Hepatocyte (in vitro differentiated cells): Measurements from ENCODE around the gene TNXB. TPM values are rescaled to one million over a fixed set of nuclear protein-coding genes. Genes with fewer than 3 reads are reported as not detected.
"Not testable (repeated sequence)": the region's sequence is repeated elsewhere in the genome, so short reads cannot be mapped to it uniquely, and the experiment has no call there.

Source experiments
- DNase-seq: peaks from one replicate; pipeline ENCODE4 v3.0.0-alpha.2; 2016; ENCODE audit warnings: low spot score
- H2AFZ ChIP-seq: fragments of 200-600 bp; sonication (generic); 2 replicates; pipeline ENCODE4 v1.6.0; 2016; ENCODE audit warnings: antibody characterized with exemption, mild to moderate bottlenecking
- H3K27ac ChIP-seq: fragments of 200-600 bp; sonication (generic); 2 replicates; pipeline ENCODE4 v1.5.1; 2016; ENCODE audit warnings: mild to moderate bottlenecking
- H3K27me3 ChIP-seq: fragments of 200-600 bp; sonication (generic); 2 replicates; pipeline ENCODE4 v1.6.1; 2016
- H3K36me3 ChIP-seq: fragments of 200-600 bp; sonication (generic); replicated peaks from 2 replicates; pipeline ENCODE4 v1.5.1; 2016; ENCODE audit warnings: low read depth; ENCODE audit not compliant: insufficient read depth
- H3K4me1 ChIP-seq: fragments of 200-600 bp; sonication (generic); 2 replicates; pipeline ENCODE4 v1.5.1; 2016; ENCODE audit warnings: mild to moderate bottlenecking, moderate library complexity; ENCODE audit not compliant: insufficient read depth
- H3K4me2 ChIP-seq: fragments of 200-600 bp; sonication (generic); 2 replicates; pipeline ENCODE4 v1.6.0; 2016
- H3K4me3 ChIP-seq: fragments of 200-600 bp; sonication (generic); 2 replicates; pipeline ENCODE4 v1.5.1; 2016; ENCODE audit warnings: mild to moderate bottlenecking
- H3K79me2 ChIP-seq: fragments of 200-600 bp; sonication (generic); 2 replicates; pipeline ENCODE4 v1.6.0; 2017; ENCODE audit warnings: mild to moderate bottlenecking
- H3K9me2 ChIP-seq: fragments of 200-600 bp; sonication (generic); replicated peaks from 2 replicates; pipeline ENCODE4 v1.6.0; 2017; ENCODE audit warnings: mild to moderate bottlenecking; ENCODE audit not compliant: insufficient read depth
- H3K9me3 ChIP-seq: fragments of 200-600 bp; sonication (generic); 2 replicates; pipeline ENCODE4 v1.5.1; 2016; ENCODE audit warnings: low read depth, mild to moderate bottlenecking
- H4K20me1 ChIP-seq: fragments of 200-600 bp; sonication (generic); 2 replicates; pipeline ENCODE4 v1.6.0; 2016; ENCODE audit warnings: mild to moderate bottlenecking; ENCODE audit not compliant: insufficient read depth, poor library complexity, severe bottlenecking
- WGBS: methylation state at CpG from one replicate; pipeline ENCODE4 v1.1.6; 2016; ENCODE audit warnings: low lambda C conversion rate; ENCODE audit errors: missing lambda C conversion rate; 5-methylcytosine and 5-hydroxymethylcytosine counted together
- polyA plus RNA-seq: library from polyadenylated mRNA; unstranded; fragments of >200 nt; fragmentation: Nextera tagmentation; extraction: Ambion mirVana; gene quantifications from 2 replicates; pipeline ENCODE4 v1.2.1, GENCODE V29; 2016
- total RNA-seq: library from RNA; depleted of rRNA; stranded (reverse); fragments of >200 nt; gene quantifications from 2 replicates; pipeline ENCODE4 v1.2.3, GENCODE V29; 2014

Gene TNXB
- total and polyA plus RNA-seq, 2 experiments from 2014 or later, result 9.2 to 11.6 TPM

DNA sequence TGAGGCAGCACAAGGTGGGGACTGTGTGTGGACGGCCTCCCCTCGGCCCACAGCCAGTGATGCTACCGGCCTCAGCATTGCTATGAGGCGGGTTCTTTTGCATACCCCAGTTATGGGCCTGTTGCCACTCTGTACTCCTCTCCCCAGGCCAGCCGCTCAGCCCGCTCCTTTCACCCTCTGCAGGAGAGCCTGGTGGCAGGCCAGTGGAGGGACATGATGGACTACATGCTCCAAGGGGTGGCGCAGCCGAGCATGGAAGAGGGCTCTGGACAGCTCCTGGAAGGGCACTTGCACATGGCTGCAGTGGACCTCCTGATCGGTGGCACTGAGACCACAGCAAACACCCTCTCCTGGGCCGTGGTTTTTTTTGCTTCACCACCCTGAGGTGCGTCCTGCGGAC is 102.1 kb downstream of the TNXB start:
- H3K4me2 ChIP-seq, H3K4me3 ChIP-seq, H3K9me3 ChIP-seq, H2AFZ ChIP-seq, H3K79me2 ChIP-seq, H3K27ac ChIP-seq, H3K36me3 ChIP-seq, H3K4me1 ChIP-seq, DNase-seq, H3K9me2 ChIP-seq, H4K20me1 ChIP-seq, H3K27me3 ChIP-seq: not testable (repeated sequence)
- 89% methylated on average over 12 of the region's 12 CpGs for WGBS

GRCh38 chr6:32005991-32006529 is 103.1 kb downstream of the TNXB start:
- not testable (repeated sequence) for DNase-seq, H4K20me1 ChIP-seq, H3K36me3 ChIP-seq, H3K4me3 ChIP-seq, H3K4me2 ChIP-seq, H3K27me3 ChIP-seq, H2AFZ ChIP-seq, H3K9me2 ChIP-seq, H3K79me2 ChIP-seq, H3K27ac ChIP-seq, H3K9me3 ChIP-seq, H3K4me1 ChIP-seq
- 85% methylated on average over 8 of the region's 8 CpGs for WGBS

DNA sequence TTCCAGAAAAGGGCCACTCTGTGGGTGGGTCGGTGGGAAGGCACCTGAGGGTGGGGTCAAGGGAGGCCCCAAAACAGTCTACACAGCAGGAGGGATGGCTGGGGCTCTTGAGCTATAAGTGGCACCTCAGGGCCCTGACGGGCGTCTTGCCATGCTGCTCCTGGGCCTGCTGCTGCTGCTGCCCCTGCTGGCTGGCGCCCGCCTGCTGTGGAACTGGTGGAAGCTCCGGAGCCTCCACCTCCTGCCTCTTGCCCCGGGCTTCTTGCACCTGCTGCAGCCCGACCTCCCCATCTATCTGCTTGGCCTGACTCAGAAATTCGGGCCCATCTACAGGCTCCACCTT is 103.6 kb downstream of the TNXB start:
- not testable (repeated sequence) for H3K9me3 ChIP-seq, DNase-seq, H3K79me2 ChIP-seq, H3K9me2 ChIP-seq, H3K36me3 ChIP-seq, H4K20me1 ChIP-seq, H3K4me2 ChIP-seq, H3K27me3 ChIP-seq, H3K4me3 ChIP-seq, H2AFZ ChIP-seq, H3K4me1 ChIP-seq
- H3K27ac ChIP-seq, result peak overlapping the region; percentile 40
- WGBS, result 93% methylated on average over 8 of the region's 9 CpGs

DNA sequence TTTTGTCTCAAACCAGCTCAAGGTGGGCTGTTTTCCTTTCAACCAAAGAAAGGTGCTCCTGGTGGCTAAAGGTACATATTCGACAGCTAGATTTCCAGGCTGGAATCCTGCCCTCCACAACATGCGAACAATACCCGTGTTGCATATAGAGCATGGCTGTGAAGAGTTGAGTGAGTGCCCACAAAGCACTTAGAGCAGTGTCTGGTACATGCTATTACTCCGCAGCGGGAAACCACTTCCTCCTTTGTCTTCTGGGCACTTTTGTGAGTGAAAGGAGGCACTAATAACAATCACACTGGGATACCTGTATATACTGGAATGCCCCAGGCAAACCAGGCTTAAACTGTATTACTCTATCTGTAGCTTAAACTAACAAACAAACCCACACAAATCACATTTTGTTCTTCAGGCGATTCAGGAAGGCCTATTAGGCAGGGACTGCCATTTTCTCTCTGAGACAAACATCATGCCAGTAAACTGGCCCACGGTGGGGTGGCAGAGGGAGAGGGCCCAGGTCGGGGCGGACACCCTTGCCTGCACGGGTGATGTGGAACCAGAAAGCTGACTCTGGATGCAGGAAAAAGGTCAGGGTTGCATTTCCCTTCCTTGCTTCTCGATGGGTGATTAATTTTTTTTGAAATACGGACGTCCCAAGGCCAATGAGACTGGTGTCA is 104.1 kb downstream of the TNXB start:
- H3K4me2 ChIP-seq, H3K79me2 ChIP-seq, H3K4me1 ChIP-seq, H4K20me1 ChIP-seq, DNase-seq, H3K27me3 ChIP-seq, H3K4me3 ChIP-seq, H3K36me3 ChIP-seq, H3K9me3 ChIP-seq, H3K9me2 ChIP-seq, H2AFZ ChIP-seq: not testable (repeated sequence)
- 74% methylated on average over 9 of the region's 13 CpGs for WGBS
- H3K27ac ChIP-seq, result peak overlapping the region; percentile 40

DNA sequence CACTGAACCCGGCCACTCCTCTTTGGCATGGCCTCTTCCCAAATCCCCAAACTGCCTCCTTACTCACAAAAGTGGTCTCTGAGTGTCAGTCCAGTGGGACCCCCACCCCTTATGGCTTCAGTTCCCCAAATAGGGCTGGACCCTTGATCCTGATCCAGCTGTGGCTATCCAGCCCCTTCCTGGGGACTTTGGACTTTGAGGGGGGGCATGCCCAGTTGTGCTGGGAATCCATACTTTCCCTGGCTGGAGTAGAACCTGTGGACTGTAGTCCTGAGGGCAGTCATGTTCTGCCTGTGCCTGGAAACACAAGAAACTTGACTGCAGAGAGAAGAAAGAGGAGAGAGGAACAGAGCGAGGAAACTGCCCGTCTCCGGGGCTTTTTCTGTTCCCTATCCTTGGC is 104.7 kb downstream of the TNXB start:
- H3K4me1 ChIP-seq, H3K9me2 ChIP-seq, DNase-seq, H2AFZ ChIP-seq, H3K79me2 ChIP-seq, H3K27me3 ChIP-seq, H3K4me3 ChIP-seq, H3K27ac ChIP-seq, H3K36me3 ChIP-seq, H3K4me2 ChIP-seq, H4K20me1 ChIP-seq, H3K9me3 ChIP-seq: not testable (repeated sequence)
- WGBS, result 100% methylated on average over 3 of the region's 4 CpGs

- not testable (repeated sequence) for H3K9me2 ChIP-seq, H3K9me3 ChIP-seq, H3K27ac ChIP-seq, H3K4me2 ChIP-seq, H2AFZ ChIP-seq, H3K79me2 ChIP-seq, H3K4me3 ChIP-seq, H3K4me1 ChIP-seq, H3K36me3 ChIP-seq, H3K27me3 ChIP-seq, DNase-seq, H4K20me1 ChIP-seq
- WGBS, result no CpG with 5 or more reads among the region's 7 CpGs
Observed at GRCh38 chr6:32003301-32003700, 105.8 kb downstream of the TNXB start.

GRCh38 chr6:32002546-32003268 is 106.4 kb downstream of the TNXB start:
- not testable (repeated sequence) for H3K9me2 ChIP-seq, H4K20me1 ChIP-seq, H3K27ac ChIP-seq, DNase-seq, H3K4me2 ChIP-seq, H2AFZ ChIP-seq, H3K4me1 ChIP-seq, H3K9me3 ChIP-seq, H3K27me3 ChIP-seq, H3K36me3 ChIP-seq, H3K4me3 ChIP-seq, H3K79me2 ChIP-seq
- no CpG with 5 or more reads among the region's 15 CpGs for WGBS

DNA sequence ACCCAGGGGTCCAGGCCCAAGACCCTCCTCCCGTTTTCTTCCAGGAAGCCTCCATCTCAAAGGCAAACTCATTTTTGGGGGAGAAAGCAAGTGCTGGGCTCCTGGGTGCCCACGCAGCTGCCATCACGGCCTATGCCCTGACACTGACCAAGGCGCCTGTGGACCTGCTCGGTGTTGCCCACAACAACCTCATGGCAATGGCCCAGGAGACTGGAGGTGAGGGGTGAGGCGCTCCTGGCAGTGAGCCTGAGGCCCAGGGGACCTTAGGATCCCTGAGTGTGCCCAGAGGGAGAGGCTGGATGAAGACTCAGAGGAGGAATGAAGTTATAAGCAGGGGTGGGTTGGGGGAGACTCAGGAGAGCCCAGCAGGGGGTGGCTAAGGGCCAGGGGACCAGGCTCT is 112.8 kb downstream of the TNXB start:
- not testable (repeated sequence) for H2AFZ ChIP-seq, H3K4me1 ChIP-seq, H4K20me1 ChIP-seq, H3K36me3 ChIP-seq, H3K27me3 ChIP-seq, H3K4me2 ChIP-seq, H3K4me3 ChIP-seq, H3K27ac ChIP-seq, DNase-seq, H3K9me3 ChIP-seq, H3K79me2 ChIP-seq, H3K9me2 ChIP-seq
- WGBS, result 93% methylated on average over 6 of the region's 6 CpGs

DNA sequence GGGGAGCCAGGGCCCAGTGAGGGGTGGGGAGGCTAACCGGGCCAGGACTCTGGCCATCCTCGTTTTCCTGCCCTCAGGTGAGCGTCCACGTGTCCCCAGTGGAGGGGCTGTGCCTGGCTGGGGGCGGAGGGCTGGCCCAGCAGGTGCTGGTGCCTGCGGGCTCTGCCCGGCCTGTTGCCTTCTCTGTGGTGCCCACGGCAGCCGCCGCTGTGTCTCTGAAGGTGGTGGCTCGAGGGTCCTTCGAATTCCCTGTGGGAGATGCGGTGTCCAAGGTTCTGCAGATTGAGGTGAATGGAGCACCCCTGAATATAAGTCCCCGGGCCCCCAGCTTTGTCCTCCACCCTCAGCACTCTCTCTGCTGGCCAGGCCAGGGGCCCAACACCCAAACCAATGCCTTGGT is 114.7 kb downstream of the TNXB start:
- H2AFZ ChIP-seq, result not testable (repeated sequence)

More for the DNA sequence above, 114.7 kb downstream of the TNXB start:
- not testable (repeated sequence) for H3K27me3 ChIP-seq, H3K4me2 ChIP-seq, H3K9me3 ChIP-seq, H3K9me2 ChIP-seq, H3K79me2 ChIP-seq, H3K4me1 ChIP-seq, H3K36me3 ChIP-seq, DNase-seq, H3K4me3 ChIP-seq, H3K27ac ChIP-seq, H4K20me1 ChIP-seq
- WGBS, result 93% methylated on average over 7 of the region's 14 CpGs
